Measurements from ENCODE around the gene HLA-DPA1.
A peak's percentile ranks its signal among the peaks of the same experiment; 100 is the strongest.

HLA-DPA1 gene

DNA sequence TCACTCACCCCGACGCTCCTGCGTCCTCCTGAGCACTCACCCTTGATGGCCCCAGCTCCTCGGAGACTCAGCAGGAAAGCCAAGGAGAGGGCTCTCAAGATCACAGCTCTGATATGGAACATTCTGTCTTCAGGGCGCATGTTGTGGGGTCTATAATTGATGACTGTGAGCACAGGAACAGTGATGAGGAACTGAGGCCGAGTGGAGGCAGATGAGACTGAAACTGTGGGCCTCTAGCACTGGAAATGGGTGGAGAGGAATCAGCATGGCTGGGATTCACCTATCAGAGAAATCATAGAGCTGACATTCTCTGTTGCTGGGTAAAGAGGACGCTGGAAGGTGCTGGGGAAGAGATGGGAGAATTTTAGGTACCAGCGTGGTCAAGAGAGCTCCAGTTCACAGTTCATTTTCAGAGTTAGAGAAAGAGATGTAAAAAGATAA is at the start of gene HLA-DPA1:
Gene HLA-DPA1 (minus strand): TSS at position 219 of the 441 bp plus-strand sequence.
- no peaks in the 10 kb centered on the region for H3K9me3 Mint-ChIP-seq
- H3K27me3 Mint-ChIP-seq (ENCODE audit: low read depth), result peaks cover 22% of the 10 kb centered on the region
- H3K36me3 Mint-ChIP-seq (ENCODE audit: low read depth), result no peaks in the 10 kb centered on the region
- no peaks in the 10 kb centered on the region for H3K4me1 Mint-ChIP-seq
- H3K4me3 Mint-ChIP-seq, result no peak within 1 kb of the TSS
- no peak for TF ChIP-seq CTCF (IDR thresholded peaks at IDR 0.05; ENCODE audit: unreplicated experiment in 3 of 3)
- H3K27ac Mint-ChIP-seq, result no peak within 1 kb of the TSS

DNA sequence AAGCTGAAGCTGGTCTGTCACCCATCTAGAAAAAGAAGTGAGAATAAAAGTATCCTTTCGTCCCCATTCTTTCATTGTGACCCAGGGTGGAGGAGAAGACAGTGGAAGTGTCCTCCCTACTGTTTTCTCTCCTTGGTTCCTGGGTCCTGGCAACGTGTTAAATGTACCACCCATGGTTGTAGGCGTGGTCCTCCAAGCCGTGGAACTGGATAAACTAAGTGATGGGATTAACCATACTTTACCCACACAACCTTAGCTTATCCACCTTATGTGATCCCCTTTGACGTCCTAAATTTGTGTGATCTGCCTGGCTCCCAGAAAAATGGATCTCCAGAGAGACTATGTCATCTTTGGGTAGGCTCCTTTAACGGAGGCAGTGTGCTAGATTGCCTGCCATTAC is 49.7 kb upstream of the HLA-DPA1 start:
- no peak for TF ChIP-seq CTCF (IDR thresholded peaks at IDR 0.05; ENCODE audit: unreplicated experiment in 3 of 3)
- Mint-ChIP-seq H3K4me3 (no peak overlapping the region), H3K4me1 (no peaks in the 10 kb centered on the region)

GRCh38 chr6:33120001-33120400 is 46.6 kb upstream of the HLA-DPA1 start:
- H3K36me3 Mint-ChIP-seq (ENCODE audit: low read depth), result no peaks in the 10 kb centered on the region
- no peak overlapping the region for H3K4me3 Mint-ChIP-seq
- peaks cover 9% of the 10 kb centered on the region for H3K9me3 Mint-ChIP-seq
- TF ChIP-seq CTCF (IDR thresholded peaks at IDR 0.05; ENCODE audit: unreplicated experiment in 3 of 3), result no peak
- peaks cover 66% of the 10 kb centered on the region for H3K27me3 Mint-ChIP-seq (ENCODE audit: low read depth)
- H3K27ac Mint-ChIP-seq, result no peak overlapping the region
- peaks cover 14% of the 10 kb centered on the region for H3K4me1 Mint-ChIP-seq

More for the DNA sequence above, 49.7 kb upstream of the HLA-DPA1 start:
- H3K9me3 Mint-ChIP-seq, result peaks cover 10% of the 10 kb centered on the region
- H3K27me3 Mint-ChIP-seq (ENCODE audit: low read depth), result peaks cover 41% of the 10 kb centered on the region
- no peaks in the 10 kb centered on the region for H3K36me3 Mint-ChIP-seq (ENCODE audit: low read depth)
- H3K27ac Mint-ChIP-seq, result no peak overlapping the region

DNA sequence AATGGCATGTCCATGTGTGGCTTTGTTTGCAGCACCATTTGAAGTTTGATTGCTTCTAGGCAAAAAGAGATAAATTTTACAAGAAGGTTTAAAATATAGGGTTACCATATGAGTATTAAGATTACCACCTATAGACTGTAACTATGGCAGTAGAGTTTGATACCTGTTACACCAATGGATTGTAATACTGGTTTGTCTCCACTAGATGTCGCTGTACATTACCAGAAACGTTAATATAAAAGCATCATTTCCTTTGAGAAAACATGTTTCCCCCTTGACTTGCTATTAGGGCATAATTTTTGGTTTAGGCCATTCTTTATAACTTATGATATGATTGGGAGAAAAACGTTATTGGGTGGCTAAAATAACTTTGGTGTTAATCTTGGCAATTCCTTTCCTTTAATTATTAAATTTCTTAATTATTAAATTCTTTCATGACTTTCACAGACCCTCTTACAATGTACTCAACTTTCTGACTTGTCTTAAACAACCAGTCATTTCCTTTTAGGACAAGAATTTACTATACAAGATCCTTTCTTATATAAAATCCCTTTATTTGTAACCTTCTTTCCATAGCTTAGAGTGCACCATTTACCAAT is 45.2 kb upstream of the HLA-DPA1 start:
- peak; percentile 73 to 82 (median 74) for TF ChIP-seq CTCF (IDR thresholded peaks at IDR 0.05; ENCODE audit: unreplicated experiment in 3 of 3)
- Mint-ChIP-seq H3K27me3 (ENCODE audit: low read depth) (peaks cover 79% of the 10 kb centered on the region), H3K9me3 (peaks cover 3% of the 10 kb centered on the region), H3K4me1 (peaks cover 14% of the 10 kb centered on the region), H3K4me3 (no peak overlapping the region), H3K36me3 (ENCODE audit: low read depth) (no peaks in the 10 kb centered on the region), H3K27ac (no peak overlapping the region)

DNA sequence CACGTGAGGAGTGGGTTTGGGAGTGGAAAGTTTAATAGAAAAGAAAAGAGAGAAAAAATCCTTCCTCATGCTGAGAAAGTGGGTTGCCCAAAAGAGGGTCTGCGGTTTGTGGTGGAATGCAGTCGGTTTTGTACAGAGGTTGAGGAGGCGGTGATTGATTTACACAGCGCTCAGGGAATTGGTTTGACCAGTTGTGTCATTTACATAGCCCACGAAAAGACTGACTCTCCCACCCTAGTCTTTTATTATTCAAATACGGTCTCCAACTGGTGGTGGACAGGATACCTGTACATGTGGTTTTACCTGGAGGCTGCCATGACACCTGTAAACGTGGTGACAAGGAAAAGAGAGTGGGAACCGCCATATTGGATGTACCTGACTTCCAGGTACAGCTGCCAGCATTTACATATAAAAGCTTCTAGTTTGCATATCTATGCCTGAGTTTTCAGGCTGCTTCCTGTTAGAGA is 44.4 kb upstream of the HLA-DPA1 start:
- Mint-ChIP-seq H3K36me3 (ENCODE audit: low read depth) (no peaks in the 10 kb centered on the region), H3K4me1 (peaks cover 14% of the 10 kb centered on the region), H3K9me3 (no peaks in the 10 kb centered on the region), H3K27me3 (ENCODE audit: low read depth) (peaks cover 86% of the 10 kb centered on the region), H3K4me3 (peak overlapping the region in 1 of 3 experiments; percentile 55), H3K27ac (no peak overlapping the region)
- TF ChIP-seq CTCF (IDR thresholded peaks at IDR 0.05; ENCODE audit: unreplicated experiment in 3 of 3), result no peak

Data from nephron (organoid).